HCT116 (cell line): ENCODE data around the gene LRRN3.

Experiments used
- POLR2AphosphoS5 ChIP-seq: IDR thresholded peaks from 2 replicates; pipeline ENCODE4 v1.6.1; 2011; ENCODE audit warnings: mild to moderate bottlenecking, low read depth, low read length, moderate library complexity
- TF ChIP-seq, protein P1 (sequence below), 3 experiments: fragments of 200-600 bp in 1 of 3; sonication (generic) in 1 of 3; IDR thresholded peaks in 2 of 3; conservative IDR thresholded peaks in 1 of 3; 2 replicates each; pipeline ENCODE4 v1.5.1; 2012 to 2017; ENCODE audit warnings: low read depth in 2 of 3, low read length in 2 of 3, antibody characterized with exemption in 1 of 3, borderline replicate concordance in 1 of 3, control low read depth in 1 of 3, mild to moderate bottlenecking in 1 of 3, mixed read lengths in 1 of 3, mixed run types in 1 of 3, moderate library complexity in 1 of 3; ENCODE audit not compliant: insufficient read depth in 1 of 3
- TF ChIP-seq, protein P2 (sequence below): IDR thresholded peaks from 2 replicates; pipeline ENCODE4 v1.6.1; 2011; ENCODE audit warnings: mild to moderate bottlenecking, low read length, moderate library complexity; ENCODE audit not compliant: insufficient replicate concordance; ENCODE audit errors: extremely low read depth

DNA sequence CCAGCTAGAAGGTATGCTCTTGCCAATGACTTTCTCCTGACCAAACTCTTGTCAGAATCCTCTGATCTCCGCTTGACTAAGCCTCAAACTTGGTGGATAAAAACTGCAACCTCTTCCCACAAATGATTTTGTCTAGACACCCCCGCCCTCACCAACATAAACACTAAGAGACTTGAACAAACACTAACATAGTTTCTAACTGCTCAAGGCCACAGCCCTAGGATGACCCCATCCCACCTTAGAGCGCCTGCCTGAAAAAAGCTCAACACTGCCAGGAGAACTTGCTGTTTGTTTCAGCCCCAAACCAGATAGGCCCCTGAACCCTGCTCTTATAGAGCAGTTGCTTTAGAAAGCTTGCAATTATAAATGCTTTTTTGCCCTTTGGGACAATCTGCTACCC lies 71.8 kb downstream of the LRRN3 start:
- TF ChIP-seq, protein P1, sequence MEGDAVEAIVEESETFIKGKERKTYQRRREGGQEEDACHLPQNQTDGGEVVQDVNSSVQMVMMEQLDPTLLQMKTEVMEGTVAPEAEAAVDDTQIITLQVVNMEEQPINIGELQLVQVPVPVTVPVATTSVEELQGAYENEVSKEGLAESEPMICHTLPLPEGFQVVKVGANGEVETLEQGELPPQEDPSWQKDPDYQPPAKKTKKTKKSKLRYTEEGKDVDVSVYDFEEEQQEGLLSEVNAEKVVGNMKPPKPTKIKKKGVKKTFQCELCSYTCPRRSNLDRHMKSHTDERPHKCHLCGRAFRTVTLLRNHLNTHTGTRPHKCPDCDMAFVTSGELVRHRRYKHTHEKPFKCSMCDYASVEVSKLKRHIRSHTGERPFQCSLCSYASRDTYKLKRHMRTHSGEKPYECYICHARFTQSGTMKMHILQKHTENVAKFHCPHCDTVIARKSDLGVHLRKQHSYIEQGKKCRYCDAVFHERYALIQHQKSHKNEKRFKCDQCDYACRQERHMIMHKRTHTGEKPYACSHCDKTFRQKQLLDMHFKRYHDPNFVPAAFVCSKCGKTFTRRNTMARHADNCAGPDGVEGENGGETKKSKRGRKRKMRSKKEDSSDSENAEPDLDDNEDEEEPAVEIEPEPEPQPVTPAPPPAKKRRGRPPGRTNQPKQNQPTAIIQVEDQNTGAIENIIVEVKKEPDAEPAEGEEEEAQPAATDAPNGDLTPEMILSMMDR (IDR thresholded peaks at IDR 0.05 in 2 of 3, conservative IDR thresholded peaks at IDR 0.05 in 1 of 3; ENCODE audit: borderline replicate concordance in 1 of 3, insufficient read depth in 1 of 3, low read depth in 2 of 3, low read length in 2 of 3) = no peak
- no peak for TF ChIP-seq POLR2AphosphoS5
- TF ChIP-seq, protein P2, sequence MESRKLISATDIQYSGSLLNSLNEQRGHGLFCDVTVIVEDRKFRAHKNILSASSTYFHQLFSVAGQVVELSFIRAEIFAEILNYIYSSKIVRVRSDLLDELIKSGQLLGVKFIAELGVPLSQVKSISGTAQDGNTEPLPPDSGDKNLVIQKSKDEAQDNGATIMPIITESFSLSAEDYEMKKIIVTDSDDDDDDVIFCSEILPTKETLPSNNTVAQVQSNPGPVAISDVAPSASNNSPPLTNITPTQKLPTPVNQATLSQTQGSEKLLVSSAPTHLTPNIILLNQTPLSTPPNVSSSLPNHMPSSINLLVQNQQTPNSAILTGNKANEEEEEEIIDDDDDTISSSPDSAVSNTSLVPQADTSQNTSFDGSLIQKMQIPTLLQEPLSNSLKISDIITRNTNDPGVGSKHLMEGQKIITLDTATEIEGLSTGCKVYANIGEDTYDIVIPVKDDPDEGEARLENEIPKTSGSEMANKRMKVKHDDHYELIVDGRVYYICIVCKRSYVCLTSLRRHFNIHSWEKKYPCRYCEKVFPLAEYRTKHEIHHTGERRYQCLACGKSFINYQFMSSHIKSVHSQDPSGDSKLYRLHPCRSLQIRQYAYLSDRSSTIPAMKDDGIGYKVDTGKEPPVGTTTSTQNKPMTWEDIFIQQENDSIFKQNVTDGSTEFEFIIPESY = no peak
